OCI-M1 (cell line): Measurements from ENCODE around the gene SPON2.

Source experiments
- DNase-seq: peaks from one replicate; lab custom pipeline; 2025; lab: John Stamatoyannopoulos, UW

Gene SPON2

DNA sequence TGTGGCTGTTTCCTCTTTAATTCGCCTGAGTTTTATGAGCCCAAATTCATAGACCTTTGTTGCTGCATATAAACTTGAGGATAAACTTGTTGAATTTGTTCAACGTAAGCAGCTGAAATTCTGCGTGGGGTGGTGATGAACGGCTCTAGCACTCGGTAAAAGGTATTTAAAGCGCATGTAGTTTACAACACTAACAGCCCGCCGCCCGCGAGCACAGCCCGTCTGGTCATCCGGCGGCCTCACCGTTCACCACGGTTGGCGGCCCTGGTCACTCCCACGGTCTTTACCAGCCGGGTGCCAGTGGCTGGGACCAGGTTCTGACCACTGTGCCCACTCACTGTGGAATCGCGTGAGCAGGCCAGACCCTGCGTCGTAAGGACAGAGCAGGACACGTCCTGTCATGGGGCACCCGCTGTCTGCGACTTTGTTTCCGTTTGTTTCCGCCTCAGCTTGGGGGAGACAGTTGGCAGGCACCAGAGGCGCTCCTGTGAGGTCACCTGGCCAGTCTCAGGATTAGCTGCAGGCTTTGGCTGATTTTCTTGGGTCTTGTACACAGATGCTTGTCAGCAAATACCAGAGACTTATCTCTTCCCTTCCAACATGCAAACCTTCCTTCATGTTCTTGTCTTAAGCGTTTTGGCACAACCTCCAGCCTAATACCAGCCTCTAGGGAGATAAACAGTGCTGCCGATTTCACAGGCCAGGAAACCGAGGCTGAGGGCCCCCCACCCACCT lies 36.8 kb upstream of the SPON2 start:
- DNase-seq, result no peak

DNA sequence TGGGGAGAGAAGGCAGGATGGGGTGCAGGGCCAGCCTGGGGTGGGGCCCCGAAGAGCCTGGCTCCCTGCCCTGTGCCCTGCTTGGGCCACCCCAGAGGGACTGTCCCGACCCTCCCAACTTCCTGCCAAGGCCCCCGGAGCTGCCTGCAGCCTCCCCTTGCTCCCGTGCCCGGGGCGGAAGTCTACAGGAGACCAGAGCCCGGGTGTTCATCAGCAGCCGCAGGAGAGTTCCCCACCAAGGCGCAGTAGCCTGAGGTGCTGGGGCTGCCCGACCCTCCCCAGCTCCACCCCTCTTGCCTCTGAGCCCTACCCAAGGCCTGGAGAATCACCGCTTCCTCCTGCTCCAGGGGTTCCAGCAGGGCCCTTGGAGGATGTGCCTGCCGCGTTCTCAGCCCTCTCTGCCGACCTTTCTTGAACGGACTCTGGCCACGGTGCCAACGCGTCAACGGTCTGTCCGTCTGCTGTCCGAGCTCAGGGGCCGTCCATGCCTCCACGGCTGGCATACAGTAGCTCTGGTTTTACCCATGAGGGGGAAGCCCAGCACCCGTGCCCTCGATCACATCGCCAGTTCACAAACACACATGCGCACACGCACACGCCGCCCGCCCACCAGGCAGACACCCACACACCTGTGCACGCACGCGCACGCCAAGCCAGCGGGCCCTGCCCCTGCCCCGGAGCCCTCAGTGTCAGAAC lies 36.0 kb upstream of the SPON2 start:
- DNase-seq, result no peak

DNA sequence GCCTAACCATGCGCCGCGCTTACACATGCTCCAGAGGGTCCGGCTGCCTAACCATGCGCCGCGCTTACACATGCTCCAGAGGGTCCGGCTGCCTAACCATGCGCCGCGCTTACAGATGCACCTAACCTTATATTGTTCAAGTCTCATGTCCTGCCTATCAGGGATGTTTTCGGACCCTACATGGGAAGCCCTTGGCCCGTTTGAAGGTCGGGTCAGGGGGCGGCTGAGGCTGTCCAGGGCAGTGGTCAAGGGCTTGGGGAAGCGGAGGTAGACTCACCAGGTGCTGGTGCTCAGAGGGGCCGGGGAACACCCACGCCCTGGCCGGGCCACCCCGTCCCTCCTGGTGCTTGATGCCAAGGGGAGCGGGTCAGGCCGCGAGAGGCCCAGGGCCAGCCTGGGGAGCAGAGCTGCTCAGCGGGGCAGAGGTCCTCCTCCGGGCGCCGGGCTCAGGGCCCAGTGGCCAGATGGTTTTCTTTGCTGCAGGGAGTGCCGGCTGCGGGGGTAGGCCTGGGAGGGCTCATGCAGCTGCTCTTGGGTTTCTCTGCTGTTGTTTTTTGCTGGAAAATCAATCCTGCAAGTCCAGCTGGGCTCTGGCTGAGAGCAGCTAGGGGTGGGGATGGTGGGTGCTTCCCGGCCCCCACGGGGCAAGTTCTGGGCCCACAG lies 35.4 kb upstream of the SPON2 start:
- no peak for DNase-seq

DNA sequence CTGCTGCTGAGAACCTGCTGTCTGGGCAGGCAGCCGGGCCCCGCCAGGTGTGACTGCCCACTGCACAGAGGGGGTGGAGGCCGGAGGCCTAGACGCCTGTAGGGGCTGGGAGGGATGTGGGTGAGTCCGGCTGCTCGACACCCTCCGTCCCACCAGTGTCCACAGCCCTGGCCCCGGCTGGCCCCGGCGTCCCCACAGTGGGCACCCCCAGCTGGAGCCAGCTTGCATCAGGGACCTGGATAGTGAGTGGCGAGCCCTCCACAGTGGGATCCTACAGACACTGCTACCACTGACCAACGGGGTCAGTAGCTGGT lies 34.7 kb upstream of the SPON2 start:
- DNase-seq, result no peak

DNA sequence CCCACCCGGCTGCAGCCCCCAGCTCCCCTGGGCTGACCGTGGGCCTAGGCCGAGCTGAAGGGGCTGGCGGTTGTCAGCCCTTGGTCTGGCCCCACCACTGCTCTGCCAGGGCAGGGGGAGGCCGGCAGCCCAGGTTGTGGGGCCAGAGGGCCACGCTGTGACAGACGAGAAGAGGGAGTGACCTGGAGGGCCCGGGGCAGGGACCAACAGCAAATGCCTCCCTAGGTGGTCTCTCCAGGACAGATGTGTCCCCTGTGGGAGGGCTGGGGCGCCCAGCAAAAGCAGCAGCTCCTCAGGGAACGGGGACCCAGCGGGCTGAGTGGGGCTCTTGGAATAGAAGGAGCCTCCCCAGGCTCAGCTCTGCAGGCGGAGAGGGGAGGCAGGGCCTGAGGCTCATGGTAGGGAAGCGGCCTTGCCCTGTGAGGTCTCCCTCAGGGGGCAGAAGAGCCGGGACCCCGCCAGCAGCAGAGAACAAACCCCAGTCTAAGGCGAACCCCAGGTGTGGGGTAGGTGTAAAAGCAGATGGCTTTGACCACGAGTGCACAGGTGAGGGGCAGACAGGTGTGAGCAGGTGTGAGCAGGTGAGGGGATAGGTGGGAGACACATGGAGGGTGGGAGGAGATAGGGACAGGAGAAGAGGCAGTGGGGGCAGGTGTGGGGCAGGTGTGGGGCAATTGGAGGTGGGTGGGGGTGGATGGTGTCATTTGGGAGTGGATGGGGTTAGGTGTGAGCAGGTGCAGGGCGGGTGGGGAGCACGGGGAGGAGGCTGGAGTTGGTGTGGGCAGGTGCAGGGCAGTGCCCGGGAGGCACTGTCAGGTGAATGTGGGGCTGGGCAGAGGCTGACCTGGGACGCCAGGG lies 34.1 kb upstream of the SPON2 start:
- no peak for DNase-seq

DNA sequence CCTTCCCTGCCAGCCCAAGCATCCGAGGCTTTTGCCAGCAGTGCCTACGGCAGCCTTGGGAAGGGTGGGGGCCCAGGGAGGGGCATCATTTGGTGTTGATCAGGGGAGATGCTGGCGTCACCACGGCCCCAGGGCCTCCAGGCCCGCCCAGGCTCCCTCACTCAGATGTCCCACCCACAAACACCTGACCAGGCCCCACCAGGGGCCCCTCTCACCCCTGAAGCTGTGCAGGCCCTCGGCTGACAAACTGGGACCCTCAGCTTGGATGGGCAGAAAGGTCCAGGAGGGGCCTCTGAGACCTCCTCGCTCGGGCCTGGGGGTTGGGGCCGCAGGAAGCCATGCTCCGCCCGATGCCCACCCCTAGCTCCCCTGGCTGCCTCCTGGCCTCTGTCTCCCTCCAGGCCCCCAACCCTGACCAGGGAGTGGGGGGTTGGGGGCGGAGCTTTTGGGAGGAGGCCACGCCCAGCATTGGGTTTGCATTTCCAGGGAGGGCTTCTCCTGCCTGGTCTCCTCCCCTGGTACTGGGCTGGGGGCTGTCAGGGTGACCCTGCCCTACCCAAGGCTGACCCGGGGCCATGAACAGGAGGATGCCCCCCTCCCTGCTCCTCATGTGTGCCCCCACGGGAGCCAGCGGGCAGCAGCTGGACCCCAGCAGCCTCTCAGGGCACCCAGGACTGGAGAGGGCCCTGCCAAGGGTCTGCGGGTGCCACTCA lies 33.4 kb upstream of the SPON2 start:
- DNase-seq, result no peak

DNA sequence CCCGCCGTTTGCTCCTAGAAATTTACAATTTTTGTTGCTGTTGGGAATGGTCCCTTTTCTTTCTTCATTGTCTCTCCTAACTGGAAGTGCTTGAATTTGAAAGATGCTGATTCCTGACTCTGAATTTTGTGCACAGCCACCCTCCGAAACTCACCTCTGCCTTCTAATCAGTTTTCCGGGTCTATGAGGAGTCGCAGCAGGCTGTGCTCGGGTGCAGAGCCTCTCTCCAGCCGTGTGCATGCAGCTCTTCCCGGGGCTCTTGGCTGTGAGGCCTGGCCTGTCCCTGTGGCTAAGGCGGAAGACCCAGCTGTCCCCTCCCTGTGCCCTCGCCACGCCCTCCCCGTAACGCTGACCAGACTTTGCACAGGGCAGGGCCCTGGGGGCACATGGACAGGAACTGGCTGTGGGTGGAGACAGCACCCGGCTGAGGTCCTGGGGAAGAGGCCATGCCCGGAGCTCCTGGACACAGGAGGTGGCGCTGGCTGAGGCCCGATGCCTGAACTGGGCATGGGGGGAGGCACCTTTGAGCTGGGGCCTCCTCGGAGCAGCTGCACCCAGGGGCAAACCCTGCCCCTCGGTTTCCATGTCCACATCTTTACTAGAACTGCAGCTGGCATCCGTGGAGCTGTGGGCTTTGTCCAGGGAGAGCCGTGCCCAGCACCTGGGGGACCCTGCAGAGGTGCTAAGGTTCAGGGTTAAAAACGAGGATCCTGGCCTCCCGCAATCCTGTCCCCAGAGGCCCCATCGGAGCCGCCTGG lies 32.6 kb upstream of the SPON2 start:
- DNase-seq, result no peak

DNA sequence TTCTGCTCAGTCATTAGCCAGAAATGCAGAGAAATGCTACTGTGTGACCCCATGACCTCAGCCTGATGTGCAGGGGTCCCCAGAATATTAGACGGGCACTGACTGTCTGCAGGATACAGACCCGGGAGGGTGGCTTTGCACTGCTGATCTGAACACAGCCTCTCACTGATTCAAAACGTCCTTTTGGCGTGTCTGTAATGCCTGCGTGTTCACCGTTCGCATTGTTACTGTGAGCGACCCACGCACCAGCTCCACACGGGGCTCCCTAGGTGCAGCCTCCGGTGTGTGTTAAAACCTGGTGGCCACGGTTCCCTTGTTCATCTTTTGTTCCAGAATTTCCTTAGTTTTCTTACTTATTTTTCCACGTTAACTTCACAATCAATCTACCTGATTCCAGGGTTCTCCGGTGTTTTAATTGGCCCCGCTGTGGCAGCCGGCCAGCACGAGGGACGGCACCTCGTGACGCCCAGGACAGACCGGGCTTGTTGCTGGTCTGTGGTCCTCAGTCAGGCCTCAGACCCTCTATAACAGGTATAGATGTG lies 32.0 kb upstream of the SPON2 start:
- DNase-seq, result no peak

DNA sequence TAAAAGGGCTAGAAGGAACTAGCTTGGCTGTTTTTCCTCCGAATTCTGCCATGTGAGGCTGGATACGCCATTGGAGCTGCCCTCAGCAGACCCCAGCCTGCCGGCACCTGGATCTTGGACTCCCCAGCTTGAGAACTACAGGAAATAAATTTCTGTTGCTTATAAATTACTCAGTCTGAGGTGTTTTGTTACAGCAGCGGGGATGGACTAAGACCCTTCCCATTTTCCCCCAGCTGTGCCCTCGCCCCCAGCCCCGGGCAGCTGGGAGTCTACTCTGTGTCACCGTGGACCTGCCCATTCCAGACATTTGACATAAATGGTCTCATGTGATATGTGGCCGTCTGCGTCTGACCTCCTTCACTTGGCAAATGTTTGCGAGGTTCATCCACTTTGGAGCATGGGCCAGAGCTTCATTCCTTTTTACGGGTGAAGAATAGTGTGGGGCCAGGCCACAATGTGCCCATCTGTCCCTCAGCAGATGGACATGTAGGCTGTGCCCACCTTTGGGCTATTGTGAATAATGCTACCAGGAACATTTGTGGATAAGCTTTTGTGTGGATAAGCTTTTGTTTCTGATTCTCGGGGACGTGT lies 30.7 kb upstream of the SPON2 start:
- no peak for DNase-seq

DNA sequence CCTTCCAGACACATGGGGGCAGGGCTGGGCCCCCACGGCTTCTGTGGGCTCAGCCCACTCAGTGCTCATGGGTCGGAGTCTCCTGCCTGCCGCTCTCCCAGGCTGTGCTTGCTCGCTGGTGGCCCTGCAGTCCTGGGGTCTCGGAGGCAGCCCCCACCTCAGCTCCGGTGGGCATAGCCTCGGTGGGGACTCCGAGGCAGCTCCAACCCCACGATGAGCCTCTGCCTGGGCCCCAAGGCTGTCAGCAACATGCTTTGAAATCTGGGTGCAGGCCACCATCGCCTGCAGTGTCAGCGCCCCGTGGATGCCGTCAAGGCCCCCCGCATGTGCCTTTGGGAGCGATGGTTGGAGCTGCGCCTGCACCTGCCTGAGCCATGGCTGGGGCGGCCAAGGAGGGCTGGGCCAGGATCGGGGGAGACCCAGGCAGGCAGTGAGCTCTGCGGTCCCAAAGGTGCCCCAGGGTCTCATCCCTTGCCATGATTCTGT lies 30.2 kb upstream of the SPON2 start:
- no peak for DNase-seq

DNA sequence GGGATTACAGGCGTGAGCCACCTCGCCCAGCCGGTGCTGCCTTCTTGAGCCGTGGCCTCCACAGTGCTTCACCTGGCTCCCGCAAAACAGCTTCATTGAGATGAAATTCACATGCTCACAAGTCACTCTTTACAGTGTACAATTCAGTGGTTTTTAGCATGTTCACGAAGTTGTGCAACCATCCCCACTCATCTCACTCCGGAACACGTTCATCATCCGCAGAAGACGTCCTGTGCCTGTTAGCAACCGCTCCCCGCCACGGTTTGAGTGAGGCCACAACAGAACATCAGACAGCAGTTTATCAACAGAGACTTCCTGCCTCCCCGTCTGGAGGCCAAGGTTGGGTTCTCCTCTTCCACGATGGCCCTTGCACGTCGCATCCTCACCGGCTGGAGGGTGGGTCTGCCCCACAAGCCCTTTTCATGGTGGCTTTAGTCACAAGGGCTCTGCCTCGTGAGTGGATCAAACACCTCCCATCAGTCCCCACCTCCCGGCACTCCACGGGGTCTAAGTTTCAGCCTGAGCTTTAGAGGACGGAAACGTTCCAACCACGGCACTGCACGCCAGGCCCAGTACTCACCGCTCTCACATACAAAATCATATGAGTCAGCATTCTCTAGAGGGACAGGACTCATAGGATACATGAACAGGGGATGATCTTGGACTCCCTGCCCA lies 29.6 kb upstream of the SPON2 start:
- DNase-seq, result no peak

DNA sequence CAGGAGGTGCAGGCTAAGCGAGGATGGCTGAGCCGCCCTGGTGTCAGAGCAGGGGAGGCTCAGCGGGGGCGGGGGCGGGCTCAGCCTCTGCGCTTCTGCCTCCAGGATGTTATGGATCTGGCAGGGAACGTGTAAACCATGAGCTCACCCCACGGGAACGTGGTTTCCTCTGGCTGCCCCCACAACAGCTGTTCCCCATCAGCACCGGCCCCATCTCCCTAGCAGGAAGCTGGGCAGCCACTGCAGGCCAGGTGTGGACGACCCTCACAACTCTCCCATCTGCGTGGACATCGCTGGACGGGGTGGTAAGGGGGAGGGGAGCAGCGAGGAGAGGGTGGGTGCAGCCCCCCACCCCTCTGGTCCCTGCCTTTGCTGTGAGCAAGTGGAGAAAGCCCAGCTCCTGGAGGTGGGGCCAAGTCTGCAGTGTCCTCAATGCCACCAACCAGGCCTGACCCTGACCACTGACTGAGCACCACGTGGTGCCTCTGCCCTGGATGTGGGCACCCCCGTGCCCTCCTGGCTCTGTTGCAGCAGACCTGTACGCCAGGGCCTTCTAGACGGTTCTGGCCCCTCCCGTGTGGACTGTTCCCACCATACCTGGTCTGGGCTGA lies 28.1 kb upstream of the SPON2 start:
- no peak for DNase-seq

DNA sequence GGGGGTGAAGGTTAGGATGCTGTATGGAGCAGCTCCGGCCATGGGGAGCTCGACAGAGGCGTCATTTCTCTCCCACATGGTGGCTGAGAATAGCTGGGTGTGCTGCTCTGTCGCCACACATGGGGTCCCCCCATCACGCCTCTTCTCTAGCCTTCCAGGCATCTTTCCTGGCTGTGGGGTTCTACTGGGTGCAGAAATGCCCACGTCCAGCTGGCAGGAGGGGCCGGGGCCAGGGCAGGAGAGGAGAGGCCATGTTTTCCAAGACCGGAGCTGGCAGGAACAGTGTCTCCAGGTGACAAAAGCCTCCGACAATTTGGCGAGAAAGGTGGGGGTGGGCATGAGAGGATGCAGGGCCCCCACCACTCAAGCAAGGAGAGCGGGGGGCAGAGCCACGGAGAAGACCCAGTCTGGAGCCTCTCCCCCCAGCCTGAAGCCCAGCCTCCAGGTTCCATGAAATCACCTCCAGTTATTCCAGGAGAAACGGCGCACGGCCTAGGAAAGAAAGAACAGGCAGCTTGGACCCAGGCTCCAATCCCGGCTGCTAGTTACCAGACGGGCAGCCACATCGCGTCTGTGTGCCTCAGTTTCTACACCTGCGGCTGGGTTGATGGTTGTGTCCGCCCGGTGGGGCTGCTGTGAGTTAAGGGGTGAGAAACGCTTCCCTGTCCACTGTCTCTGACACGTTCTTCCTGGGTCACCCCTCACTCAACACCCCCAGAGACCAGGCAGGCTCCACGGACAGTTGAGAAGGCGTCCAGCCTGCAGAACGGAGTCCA lies 27.4 kb upstream of the SPON2 start:
- no peak for DNase-seq

DNA sequence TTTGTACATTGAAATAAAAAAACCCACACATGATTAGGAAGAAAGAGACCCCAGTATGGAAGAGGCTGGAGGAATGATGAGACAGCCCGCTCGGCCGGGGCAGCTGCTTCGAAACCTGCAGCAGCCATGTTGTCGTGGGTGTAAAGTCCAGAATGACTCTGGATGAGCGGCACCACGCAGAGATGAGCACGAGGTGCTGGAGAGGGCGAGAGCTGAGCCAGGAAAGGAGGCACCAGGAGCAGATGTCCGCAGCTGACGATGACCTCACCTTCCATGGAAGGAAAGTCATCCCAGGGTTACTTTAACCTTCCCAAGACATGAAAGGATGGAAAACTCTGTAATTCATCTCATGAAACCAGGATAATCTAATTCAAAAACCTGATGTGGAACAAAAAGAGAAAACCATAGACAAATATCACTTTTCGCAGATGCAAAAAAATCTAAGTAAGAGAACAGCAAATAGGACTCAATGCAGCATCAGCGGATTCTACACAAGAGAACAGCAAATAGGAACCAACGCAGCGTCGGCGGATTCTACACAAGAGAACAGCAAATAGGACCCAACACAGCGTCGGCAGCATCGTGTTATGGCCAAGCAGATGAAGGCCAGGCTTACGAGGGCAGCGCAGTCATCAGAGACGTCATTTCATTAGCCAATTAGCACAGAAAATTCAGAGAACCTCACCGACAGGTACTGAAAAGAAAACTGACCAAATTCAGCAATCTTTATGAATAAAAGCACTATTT lies 25.9 kb upstream of the SPON2 start:
- DNase-seq, result no peak

DNA sequence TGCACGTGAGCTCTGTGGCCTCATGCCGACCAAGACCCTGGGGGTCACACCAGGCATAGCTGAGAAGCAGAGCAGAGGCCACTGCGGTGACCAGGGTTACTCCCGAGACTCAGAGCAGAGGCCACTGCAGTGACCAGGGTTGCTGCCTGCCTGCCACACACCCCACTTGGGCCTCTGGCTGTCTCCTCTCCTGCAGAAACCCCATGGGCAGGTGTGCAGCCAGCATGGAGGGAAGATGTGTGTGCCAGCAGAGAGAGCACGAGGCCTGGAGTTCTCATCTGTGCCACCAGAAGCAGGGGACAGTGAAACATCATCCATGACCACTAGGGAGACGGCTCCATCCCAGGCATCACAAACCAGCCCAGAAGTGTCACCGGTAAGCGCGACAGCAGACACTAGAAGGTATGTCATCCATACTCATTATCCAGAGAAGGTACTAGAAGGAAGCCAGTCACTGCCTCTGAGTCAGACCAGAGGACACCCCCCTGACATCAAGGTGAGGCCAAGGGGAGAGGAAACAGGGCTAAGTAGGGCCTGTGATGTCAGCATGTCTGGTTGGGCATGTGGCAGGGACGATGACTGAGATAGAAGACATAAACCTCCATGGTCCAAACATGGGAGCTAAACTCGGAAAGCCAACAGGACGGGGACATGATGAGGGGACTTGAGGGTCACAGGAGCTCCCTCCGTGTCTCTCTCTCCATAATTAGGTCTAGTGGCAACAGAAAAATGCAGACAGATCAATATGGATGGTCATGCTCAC lies 24.2 kb upstream of the SPON2 start:
- no peak for DNase-seq

DNA sequence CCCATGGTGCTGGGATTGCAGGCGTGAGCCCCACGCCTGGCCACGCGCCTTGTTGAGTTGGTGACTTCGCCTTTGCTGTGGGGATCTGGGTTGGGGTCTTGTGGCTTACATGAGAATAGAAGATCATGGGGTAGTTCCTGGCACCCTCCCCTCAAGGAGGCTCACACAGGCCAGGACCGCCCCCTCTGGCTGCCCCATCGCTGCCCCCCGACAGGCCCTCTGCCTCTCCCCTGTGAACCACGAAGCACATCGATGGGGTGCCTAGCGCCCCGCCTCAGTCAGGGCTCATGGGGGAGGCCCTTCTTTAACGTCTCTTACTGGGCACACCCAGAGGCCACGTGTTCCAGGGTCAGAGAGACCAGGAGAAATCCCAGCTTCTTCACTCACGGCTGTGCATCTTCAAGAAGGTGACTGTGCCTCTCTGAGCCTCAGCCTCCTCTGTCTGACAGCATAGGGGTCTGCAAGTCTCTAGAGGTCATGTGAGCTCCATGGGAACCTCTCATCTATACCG lies 23.6 kb upstream of the SPON2 start:
- DNase-seq, result no peak
